ENCODE results near the gene SCN5A.

DNA sequence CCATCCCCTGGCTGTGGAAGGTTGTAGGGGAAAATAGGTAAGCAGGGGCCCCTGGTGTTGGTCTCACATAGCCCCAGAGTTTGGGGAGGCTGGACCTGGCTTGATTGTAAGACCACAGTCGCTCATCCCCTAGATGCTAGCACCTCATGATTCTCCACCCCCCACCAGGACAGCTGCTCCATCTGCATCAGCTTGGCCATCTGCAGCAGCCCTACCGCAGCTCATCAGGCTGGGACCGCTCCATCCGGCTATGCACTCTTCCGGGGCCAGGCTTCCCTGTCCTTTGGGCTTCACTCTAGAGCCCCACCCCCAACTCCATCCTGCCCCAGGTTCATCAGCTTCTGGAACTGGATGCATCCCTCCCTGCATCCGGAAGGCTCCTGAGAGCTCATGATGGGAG is 12.6 kb downstream of the SCN5A start:
- TF ChIP-seq EP300 (conservative IDR thresholded peaks at IDR 0.05; ENCODE audit: poor library complexity, severe bottlenecking) = no peak
- TF ChIP-seq, protein P1, sequence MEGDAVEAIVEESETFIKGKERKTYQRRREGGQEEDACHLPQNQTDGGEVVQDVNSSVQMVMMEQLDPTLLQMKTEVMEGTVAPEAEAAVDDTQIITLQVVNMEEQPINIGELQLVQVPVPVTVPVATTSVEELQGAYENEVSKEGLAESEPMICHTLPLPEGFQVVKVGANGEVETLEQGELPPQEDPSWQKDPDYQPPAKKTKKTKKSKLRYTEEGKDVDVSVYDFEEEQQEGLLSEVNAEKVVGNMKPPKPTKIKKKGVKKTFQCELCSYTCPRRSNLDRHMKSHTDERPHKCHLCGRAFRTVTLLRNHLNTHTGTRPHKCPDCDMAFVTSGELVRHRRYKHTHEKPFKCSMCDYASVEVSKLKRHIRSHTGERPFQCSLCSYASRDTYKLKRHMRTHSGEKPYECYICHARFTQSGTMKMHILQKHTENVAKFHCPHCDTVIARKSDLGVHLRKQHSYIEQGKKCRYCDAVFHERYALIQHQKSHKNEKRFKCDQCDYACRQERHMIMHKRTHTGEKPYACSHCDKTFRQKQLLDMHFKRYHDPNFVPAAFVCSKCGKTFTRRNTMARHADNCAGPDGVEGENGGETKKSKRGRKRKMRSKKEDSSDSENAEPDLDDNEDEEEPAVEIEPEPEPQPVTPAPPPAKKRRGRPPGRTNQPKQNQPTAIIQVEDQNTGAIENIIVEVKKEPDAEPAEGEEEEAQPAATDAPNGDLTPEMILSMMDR (IDR thresholded peaks at IDR 0.05; ENCODE audit: poor library complexity, severe bottlenecking) = no peak
- TF ChIP-seq SMC3 (conservative IDR thresholded peaks at IDR 0.05; ENCODE audit: poor library complexity) = no peak

Data from neural cell (in vitro differentiated cells).